DND-41 (cell line): ENCODE data around the gene TIPIN.

Source experiments
- CTCF ChIP-seq: IDR thresholded peaks from 2 replicates; pipeline ENCODE4 v1.5.1; 2012; ENCODE audit warnings: borderline replicate concordance, low read length, moderate library complexity, mild to moderate bottlenecking; ENCODE audit not compliant: poor library complexity, severe bottlenecking; ENCODE audit errors: extremely low read depth
- EZH2 ChIP-seq: IDR thresholded peaks from 3 replicates; pipeline ENCODE4 v1.6.1; 2012; ENCODE audit warnings: borderline replicate concordance, low read depth, mild to moderate bottlenecking, moderate library complexity, low read length, inconsistent platforms; ENCODE audit not compliant: severe bottlenecking

GRCh38 chr15:66290007-66290406, 66.5 kb downstream of the TIPIN start:
- TF ChIP-seq CTCF (no peak), EZH2 (no peak)
